NCI-H446 (cell line): ENCODE results near the gene ATP5IF1.

ENCODE experiments used
- DNase-seq, 2 experiments: peaks; one replicate each; lab custom pipeline; 2025; lab: John Stamatoyannopoulos, UW

ATP5IF1 gene

GRCh38 chr1:28236656-28237322, 865 bp downstream of the ATP5IF1 start:
- DNase-seq: no peak

DNA sequence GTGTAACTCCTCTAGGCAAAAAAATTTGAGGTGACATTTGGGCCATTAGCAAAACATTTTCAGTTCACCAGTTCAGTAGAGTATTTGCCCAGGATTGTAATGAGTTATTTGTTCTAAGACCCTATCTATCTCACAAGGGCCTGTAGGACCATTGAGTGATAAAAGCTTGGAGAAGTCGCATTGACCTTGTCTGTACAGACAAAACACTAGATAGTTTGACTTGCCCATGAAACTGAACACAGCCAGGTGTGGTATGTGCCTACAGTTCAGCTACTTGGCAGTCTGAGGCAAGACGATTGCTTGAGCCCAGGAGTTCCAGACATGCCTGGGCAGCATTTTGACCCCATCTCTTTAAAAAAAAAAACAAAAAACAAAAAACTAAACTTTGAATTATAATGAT, 3.1 kb downstream of the ATP5IF1 start:
- DNase-seq: no peak

DNA sequence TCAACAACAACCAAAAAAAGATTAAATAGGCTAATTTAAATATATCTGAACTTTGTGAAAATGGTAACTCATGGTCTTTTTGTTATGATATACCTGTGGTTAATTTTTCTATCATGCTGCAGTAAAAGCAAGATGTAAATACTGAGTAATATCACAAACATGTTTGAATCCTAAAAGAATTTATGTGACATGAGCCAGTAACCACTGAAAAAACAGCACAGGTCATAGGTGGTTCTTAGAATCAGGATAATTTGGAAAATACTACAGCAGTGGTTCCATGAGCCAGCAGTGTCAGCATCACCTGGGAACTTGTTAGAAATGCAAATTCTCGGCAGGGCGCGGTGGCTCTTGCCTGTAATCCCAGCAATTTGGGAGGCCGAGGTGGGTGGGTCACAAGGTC, 4.1 kb downstream of the ATP5IF1 start:
- no peak for DNase-seq

DNA sequence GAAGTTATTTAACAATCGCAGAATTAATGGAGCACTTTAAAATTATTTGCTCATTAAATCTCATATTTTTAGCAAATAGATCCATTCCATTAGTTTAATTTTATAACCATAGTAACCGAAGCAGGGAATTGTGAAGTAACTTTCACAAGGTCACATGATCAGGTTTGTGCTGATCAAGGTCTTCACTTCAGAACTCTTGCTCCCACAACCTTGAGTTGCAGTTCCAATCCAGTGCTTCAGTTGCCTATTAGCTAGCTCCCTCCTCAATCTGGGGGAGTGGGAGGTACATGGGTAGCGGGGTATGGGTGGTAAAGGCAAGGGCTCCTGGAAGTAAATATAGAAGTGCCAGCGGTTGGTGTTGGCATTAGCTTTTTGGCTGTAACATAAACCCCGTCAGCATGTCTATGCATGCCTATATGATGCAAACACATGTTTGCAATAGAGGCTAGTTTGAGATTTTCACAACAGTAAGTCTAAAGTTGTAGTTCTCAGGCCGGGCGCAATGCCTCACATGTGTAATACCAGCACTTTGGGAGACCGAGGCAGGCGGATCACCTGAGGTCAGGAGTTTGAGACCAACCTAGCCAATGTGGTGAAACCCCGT, 5.8 kb downstream of the ATP5IF1 start:
- DNase-seq: no peak

GRCh38 chr1:28243685-28244311, 7.9 kb downstream of the ATP5IF1 start:
- DNase-seq: no peak

DNA sequence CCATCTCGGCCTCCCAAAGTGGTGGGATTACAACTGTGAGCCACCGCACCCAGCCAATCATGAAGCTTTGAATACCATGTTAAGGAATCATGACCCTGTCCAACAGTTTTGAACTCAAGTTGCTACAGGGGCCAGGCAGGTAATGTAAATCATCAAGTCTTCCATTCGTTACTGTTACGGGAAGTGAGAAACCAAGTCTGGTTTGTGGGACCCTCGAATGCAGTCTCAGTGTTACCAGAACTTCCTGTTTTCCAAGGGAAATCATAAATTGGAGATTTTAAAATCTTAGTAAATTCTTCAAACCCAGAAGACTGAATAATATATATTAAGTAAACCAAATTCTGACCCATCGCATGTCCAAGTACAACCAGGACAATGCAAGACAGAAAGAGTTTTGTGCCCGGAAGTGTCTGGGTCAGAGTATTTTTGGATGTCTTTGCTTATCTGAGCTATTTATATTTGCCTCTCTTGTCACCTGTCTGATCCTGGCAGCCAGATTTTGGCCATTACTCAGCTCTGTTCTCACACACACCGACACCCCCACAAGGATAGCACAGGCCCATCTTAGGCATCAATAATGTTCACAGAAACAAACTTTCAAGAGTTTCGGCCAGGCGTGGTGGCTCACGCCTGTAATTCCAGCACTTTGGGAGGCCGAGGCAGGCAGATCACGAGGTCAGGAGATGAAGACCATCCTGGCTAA, 8.8 kb downstream of the ATP5IF1 start:
- no peak for DNase-seq

DNA sequence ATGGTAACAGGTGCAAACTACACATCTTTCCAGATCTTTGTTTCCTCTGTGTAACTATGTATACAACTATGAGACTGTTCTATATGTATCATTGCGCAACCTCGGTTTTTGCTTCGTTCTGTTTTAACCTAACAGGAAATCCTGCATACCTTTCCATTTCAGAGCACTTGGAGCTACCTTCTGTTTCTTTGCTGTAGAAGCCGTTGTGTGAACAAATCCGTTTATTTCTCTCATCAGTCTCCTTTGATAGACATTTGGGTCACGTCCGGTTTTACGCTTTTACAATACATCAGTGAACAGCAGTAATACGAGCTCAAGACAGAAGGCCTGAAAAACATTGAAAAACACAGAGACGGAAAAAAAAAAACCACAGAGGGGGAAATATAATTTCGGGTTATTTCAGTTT, 10.5 kb downstream of the ATP5IF1 start:
- DNase-seq: no peak

DNA sequence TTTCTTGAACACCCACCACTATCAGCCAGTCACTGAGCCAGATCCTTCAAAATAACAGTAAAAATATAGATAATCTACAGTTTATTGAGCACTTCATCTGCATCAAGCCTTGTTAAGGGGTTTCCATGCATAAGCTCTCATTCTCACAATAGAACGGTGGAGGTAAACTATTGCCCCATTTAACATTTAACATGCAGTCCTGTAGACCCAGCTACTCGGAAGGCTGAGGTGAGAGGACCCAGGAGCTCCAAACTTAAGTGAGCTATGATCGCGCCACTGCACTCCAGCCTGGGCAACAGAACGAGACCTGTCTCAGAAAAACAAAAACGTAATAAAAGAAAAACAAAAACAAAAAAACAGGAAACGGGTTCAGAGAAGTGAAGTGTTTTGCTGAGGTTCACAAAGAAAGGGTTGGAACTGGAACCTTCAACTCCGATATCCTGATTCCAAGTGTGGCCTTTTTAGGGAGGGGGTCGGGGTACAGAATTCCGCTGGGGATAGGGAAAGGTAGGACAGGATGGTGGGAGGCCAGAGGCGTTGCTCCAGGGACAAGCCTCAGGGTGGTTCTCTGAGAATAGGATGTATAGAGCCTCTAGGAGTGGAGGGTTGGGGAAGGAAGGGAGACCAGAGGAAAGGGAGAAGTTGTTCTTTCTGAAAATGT, 11.8 kb downstream of the ATP5IF1 start:
- DNase-seq: peak in 1 of 2 experiments; percentile 14

DNA sequence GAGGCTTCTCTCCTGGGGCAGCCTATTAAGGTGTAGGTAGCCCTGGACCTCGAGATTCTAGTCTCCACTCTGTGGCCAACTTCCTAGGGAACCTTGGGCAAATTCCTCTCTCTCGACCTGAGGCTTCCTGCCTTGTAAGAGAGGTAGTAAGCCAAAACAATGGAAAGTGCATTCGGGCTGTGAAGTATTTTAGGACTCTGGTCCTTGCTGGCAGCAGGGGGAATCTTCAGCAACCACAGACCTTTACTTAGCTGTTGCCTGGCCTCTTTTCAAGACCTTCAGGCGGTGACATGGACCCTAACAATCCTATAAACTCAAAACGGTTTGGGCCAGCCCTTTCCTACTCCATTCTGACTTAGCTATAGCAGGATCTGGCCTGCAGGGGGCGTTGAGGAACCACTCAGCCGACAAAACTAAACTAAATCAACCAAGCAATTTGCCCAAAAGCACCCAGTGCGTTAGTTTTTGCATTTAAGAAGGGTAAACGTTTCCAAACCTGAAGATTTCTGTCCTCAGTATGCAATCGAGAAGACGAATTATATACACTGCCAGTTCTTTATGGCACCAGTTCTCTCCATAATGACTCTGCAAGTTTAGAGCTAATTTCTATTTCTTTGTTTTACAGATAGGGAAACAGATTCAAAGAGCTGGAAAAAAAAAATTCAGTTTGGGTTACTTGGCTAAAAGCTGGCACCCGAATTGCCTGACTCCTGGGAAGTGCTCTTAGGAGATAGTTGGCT, 12.5 kb downstream of the ATP5IF1 start:
- DNase-seq: peak; percentile 79 to 80

GRCh38 chr1:28249013-28249865, 13.3 kb downstream of the ATP5IF1 start:
- DNase-seq: peak; percentile 34 to 48

GRCh38 chr1:28249866-28250295, 14.0 kb downstream of the ATP5IF1 start:
- no peak for DNase-seq

DNA sequence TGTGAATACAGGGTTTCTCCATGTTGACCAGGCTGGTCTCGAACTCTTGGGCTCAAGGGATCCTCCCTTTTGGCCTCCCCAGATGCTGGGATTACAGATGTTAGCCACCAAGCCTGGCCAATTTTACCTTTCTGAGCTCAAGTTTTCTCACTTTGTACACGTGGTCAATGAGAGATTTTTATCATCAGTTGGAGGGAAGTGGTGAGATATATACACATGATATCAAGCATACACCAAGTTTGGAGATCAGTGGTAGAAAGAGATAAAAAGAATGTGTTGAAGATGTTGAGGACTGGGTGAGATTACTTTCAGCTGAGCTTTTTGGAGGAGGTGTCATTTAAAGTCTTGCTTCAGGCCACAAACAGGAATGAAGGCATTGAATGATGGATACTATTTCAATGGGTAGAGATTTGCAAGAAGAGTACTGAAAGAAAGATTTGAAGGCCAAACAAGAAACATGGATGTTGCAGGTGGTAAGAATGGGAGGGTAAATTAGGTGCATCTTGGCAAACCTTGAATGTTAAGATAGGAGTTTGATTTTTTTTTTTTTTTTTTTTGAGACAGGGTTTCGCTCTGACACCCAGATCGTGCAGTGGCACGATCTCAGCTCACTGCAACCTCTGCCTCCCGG, 20.4 kb downstream of the ATP5IF1 start:
- DNase-seq: no peak

DNA sequence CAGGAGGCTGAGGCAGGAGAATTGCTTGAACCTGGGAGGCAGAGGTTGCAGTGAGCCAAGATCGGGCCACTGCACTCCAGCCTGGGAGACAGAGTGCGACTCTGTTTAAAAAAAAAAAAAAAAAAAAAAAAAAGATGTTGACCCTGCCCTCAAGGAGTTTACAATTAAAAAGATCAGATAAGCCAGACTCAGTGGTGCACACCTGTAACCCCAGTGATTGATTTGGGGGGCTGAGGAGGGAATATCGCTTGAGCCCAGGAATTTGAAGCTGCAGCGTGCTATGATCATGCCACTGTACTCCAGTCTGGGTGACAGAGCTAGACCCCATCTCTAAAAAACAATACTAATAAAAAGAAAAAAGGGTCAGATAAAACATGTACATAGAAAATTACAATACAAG, 21.8 kb downstream of the ATP5IF1 start:
- no peak for DNase-seq

DNA sequence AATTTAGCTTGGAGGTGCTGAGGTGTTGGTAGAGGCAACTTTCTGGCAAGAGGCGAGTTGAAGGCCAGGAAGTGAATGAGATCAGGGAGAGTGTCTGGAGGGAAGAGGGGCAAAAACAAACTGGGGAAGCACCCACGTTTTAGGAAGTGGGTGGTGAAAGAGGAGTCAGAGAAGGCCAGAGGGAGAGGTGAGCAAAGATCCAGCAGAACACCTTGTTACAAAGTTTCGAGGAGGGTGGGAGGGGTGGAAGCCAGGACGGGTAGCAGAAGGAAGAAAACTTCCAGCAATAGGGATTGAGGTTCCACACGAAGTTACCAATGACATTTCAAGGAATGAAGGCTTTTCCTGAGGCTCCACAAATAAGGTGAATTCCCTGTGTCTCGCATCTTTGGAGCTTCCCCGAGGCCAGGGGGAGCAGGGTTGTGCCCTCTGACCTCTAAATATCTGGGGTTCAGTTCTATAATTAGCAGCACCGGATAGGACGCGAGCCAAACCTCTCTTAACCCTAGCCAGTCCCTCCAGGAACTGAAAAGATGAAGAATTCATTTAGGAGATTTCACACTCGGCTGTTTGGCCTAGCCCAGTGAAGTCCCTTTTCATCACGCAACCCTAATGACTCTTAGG, 22.8 kb downstream of the ATP5IF1 start:
- no peak for DNase-seq

DNA sequence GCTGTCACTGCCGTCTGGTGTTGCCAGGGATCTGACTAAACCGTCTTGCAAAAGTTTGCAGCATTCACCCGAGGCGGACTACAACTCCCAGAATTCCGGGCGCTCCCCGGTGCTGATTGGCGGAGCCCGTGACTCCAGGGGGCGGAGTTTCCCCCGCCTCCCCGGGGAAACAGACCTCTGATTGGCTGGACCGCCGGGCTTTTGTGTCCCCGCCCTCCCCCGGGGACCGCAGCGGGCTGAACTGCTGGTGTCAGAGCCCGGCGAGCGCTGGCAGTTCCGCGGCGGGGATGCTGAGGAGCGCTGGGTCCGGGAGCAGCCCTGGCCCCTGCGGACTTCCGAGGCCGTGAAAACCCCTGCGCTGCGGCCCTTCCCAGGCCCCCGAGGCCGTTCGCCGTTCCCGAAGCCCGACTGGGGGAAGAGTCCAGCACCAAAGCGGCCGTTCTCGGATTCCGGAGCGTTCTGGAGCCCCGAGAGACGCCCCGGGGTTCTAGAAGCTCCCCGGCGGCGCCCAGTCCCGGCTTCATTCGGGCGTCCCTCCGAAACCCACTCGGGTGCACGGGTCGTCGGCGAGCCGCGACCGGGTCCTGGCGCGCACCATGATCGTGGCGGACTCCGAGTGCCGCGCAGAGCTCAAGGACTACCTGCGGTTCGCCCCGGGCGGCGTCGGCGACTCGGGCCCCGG, 23.5 kb downstream of the ATP5IF1 start, which contains the start of gene SESN2:
SESN2 (plus strand) TSS at position 267 of the 682 bp plus-strand sequence; CDS start at position 597, 330 bp downstream.
- DNase-seq: peak; percentile 93 to 99

- peak in 1 of 2 experiments; percentile 53 for DNase-seq
Measured at GRCh38 chr1:28259934-28260802, 24.2 kb downstream of the ATP5IF1 start.

GRCh38 chr1:28260803-28261174, 24.9 kb downstream of the ATP5IF1 start:
- DNase-seq: no peak

- DNase-seq: no peak
Measured at GRCh38 chr1:28264897-28265296, 29.0 kb downstream of the ATP5IF1 start.
